ENCODE measurements around the gene ECE2. TPM values are rescaled to one million over a fixed set of nuclear protein-coding genes. Genes with fewer than 3 reads are reported as not detected.

Gene ECE2
- polyA plus RNA-seq, 1 of the 3 experiments (the other 2 are of a cell fraction) = 0.03 TPM

GRCh38 chr3:184239708-184240107 lies 36.1 kb upstream of the ECE2 start:
- no peak overlapping the region for H3K4me3 ChIP-seq (ENCODE audit: low read depth in 2 of 2, low read length in 1 of 2)
- H3K9me2 ChIP-seq = no peaks in the 10 kb centered on the region
- 74% methylated on average over 4 of the region's 7 CpGs for WGBS (ENCODE audit: low lambda C conversion rate)
- ChIA-PET POLR2A (no interaction called here), CTCF (interaction anchor here (0.8 to 2.1 kb wide), 3 partner anchors 8 to 12 kb away, joined by 3 to 11 read pairs (median 3); partner anchors contain the start of gene EEF1AKMT4)
- no peak overlapping the region for H3K9ac ChIP-seq
- H3K9me3 ChIP-seq = no peaks in the 10 kb centered on the region
- no peaks in the 10 kb centered on the region for H3F3A ChIP-seq (replicated peaks; ENCODE audit: insufficient read depth)
- H3K4me2 ChIP-seq = no peak overlapping the region
- H4K20me1 ChIP-seq (ENCODE audit: insufficient read depth) = 0 out of 2 replicates have a peak, but pooled peaks cover 11% of the 10 kb centered on the region
- peaks cover 0 to under 1% of the 10 kb centered on the region in 2 experiments; a peak in 1 of 4 replicates for H3K4me1 ChIP-seq (ENCODE audit: control insufficient read depth in 1 of 2, insufficient read depth in 2 of 2, low read depth in 1 of 2, low read length in 1 of 2)
- TF ChIP-seq RFX5 (IDR thresholded peaks at IDR 0.05; ENCODE audit: low read length) (no peak), GATA2 (CRISPR knock-in tag; IDR thresholded peaks at IDR 0.05) (no peak)
- TF ChIP-seq, protein P1, sequence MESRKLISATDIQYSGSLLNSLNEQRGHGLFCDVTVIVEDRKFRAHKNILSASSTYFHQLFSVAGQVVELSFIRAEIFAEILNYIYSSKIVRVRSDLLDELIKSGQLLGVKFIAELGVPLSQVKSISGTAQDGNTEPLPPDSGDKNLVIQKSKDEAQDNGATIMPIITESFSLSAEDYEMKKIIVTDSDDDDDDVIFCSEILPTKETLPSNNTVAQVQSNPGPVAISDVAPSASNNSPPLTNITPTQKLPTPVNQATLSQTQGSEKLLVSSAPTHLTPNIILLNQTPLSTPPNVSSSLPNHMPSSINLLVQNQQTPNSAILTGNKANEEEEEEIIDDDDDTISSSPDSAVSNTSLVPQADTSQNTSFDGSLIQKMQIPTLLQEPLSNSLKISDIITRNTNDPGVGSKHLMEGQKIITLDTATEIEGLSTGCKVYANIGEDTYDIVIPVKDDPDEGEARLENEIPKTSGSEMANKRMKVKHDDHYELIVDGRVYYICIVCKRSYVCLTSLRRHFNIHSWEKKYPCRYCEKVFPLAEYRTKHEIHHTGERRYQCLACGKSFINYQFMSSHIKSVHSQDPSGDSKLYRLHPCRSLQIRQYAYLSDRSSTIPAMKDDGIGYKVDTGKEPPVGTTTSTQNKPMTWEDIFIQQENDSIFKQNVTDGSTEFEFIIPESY (IDR thresholded peaks at IDR 0.05; ENCODE audit: borderline replicate concordance, low read depth) = no peak
- TF ChIP-seq, protein P2, sequence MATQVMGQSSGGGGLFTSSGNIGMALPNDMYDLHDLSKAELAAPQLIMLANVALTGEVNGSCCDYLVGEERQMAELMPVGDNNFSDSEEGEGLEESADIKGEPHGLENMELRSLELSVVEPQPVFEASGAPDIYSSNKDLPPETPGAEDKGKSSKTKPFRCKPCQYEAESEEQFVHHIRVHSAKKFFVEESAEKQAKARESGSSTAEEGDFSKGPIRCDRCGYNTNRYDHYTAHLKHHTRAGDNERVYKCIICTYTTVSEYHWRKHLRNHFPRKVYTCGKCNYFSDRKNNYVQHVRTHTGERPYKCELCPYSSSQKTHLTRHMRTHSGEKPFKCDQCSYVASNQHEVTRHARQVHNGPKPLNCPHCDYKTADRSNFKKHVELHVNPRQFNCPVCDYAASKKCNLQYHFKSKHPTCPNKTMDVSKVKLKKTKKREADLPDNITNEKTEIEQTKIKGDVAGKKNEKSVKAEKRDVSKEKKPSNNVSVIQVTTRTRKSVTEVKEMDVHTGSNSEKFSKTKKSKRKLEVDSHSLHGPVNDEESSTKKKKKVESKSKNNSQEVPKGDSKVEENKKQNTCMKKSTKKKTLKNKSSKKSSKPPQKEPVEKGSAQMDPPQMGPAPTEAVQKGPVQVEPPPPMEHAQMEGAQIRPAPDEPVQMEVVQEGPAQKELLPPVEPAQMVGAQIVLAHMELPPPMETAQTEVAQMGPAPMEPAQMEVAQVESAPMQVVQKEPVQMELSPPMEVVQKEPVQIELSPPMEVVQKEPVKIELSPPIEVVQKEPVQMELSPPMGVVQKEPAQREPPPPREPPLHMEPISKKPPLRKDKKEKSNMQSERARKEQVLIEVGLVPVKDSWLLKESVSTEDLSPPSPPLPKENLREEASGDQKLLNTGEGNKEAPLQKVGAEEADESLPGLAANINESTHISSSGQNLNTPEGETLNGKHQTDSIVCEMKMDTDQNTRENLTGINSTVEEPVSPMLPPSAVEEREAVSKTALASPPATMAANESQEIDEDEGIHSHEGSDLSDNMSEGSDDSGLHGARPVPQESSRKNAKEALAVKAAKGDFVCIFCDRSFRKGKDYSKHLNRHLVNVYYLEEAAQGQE (IDR thresholded peaks at IDR 0.05; ENCODE audit: low read depth, low read length) = no peak
- H3K27me3 ChIP-seq (ENCODE audit: insufficient read depth) = no peaks in the 10 kb centered on the region
- DNase-seq = no peak
- H3K27ac ChIP-seq (ENCODE audit: low read depth in 2 of 2, low read length in 1 of 2) = no peak overlapping the region
- no peak overlapping the region for H2AFZ ChIP-seq (ENCODE audit: low read depth)
- no peaks in the 10 kb centered on the region for H3K79me2 ChIP-seq (ENCODE audit: insufficient read depth)
- peaks cover 3 to 27% of the 10 kb centered on the region in 2 experiments for H3K36me3 ChIP-seq (replicated peaks in 1 of 2; ENCODE audit: control insufficient read depth in 1 of 2, insufficient read depth in 2 of 2, low read length in 1 of 2)

DNA sequence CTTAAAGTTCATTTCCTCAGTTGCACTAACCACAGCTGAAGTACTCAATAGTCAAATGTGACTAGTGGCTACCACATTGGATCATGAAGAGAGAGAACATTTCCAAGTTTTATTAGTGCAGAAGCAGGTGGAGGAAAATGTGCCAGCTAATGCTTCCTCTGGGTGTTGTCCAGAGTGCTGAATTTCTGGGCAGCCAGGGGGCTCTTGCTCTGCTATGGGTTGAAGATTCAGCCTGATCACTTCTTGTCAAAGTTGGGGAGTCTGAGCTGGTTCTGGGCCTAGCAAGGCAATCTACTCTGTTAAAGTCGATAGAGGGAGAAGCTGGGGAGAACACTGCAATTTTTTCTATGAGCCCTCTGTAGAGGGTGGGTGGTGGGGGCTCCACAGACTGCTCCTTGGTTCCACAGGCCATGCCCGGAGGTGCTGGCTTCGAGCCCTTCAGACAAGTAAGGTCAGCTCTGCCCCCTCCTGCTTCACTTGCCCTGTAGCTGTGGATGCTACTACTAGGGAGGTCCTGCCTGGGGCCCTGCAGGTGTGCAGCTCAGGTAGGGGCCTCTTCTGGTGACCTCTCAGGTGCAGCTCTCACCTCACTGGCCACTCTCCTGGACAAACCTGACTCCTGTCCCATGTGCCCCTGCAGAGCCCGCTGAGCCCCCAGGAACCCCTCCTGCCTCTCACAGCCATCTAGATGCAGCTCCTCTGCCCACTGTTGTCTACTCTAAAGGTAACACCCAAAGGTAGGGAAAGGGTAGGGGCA lies 35.3 kb upstream of the ECE2 start:
- POLR2A ChIA-PET = no interaction called here
- Histone ChIP-seq H3F3A (replicated peaks; ENCODE audit: insufficient read depth) (no peaks in the 10 kb centered on the region), H3K9ac (no peak overlapping the region), H3K9me3 (no peaks in the 10 kb centered on the region), H4K20me1 (ENCODE audit: insufficient read depth) (0 out of 2 replicates have a peak, but pooled peaks cover 11% of the 10 kb centered on the region), H3K4me3 (ENCODE audit: low read depth in 2 of 2, low read length in 1 of 2) (no peak overlapping the region), H3K9me2 (no peaks in the 10 kb centered on the region), H2AFZ (ENCODE audit: low read depth) (no peak overlapping the region), H3K36me3 (replicated peaks in 1 of 2; ENCODE audit: control insufficient read depth in 1 of 2, insufficient read depth in 2 of 2, low read length in 1 of 2) (peaks cover 3 to 35% of the 10 kb centered on the region in 2 experiments), H3K27ac (ENCODE audit: low read depth in 2 of 2, low read length in 1 of 2) (no peak overlapping the region), H3K79me2 (ENCODE audit: insufficient read depth) (no peaks in the 10 kb centered on the region), H3K27me3 (ENCODE audit: insufficient read depth) (no peaks in the 10 kb centered on the region), H3K4me1 (ENCODE audit: control insufficient read depth in 1 of 2, insufficient read depth in 2 of 2, low read depth in 1 of 2, low read length in 1 of 2) (no peaks in the 10 kb centered on the region; a peak in 1 of 4 replicates), H3K4me2 (no peak overlapping the region)
- 56% methylated on average over 2 of the region's 4 CpGs for WGBS (ENCODE audit: low lambda C conversion rate)
- TF ChIP-seq, protein P3, sequence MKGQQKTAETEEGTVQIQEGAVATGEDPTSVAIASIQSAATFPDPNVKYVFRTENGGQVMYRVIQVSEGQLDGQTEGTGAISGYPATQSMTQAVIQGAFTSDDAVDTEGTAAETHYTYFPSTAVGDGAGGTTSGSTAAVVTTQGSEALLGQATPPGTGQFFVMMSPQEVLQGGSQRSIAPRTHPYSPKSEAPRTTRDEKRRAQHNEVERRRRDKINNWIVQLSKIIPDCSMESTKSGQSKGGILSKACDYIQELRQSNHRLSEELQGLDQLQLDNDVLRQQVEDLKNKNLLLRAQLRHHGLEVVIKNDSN (IDR thresholded peaks at IDR 0.05; ENCODE audit: borderline replicate concordance, low read depth) = no peak
- TF ChIP-seq RFX5 (IDR thresholded peaks at IDR 0.05; ENCODE audit: low read length) (no peak), ELF1 (IDR thresholded peaks at IDR 0.05) (no peak), PBX3 (IDR thresholded peaks at IDR 0.05) (no peak), NFIC (IDR thresholded peaks at IDR 0.05; ENCODE audit: borderline replicate concordance) (no peak)
- TF ChIP-seq, protein P4, sequence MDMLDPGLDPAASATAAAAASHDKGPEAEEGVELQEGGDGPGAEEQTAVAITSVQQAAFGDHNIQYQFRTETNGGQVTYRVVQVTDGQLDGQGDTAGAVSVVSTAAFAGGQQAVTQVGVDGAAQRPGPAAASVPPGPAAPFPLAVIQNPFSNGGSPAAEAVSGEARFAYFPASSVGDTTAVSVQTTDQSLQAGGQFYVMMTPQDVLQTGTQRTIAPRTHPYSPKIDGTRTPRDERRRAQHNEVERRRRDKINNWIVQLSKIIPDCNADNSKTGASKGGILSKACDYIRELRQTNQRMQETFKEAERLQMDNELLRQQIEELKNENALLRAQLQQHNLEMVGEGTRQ (IDR thresholded peaks at IDR 0.05; ENCODE audit: borderline replicate concordance, low read depth, low read length) = no peak
- TF ChIP-seq, protein P2 (IDR thresholded peaks at IDR 0.05; ENCODE audit: low read depth, low read length) = peak; percentile 98
- DNase-seq = no peak
- CTCF ChIA-PET = interaction anchor here (0.8 to 3.6 kb wide), 7 partner anchors 8 to 342 kb away, joined by 3 to 18 read pairs (median 3); partner anchors contain the start of genes EEF1AKMT4 and VWA5B2

Data from SK-N-SH (cell line).